22Rv1 (cell line): ENCODE measurements around the gene AOPEP.

Source experiments
- ZFX ChIP-seq: fragments of 450-650 bp; IDR thresholded peaks from 2 replicates; pipeline ENCODE4 v1.6.1; 2017; ENCODE audit warnings: antibody characterized with exemption, borderline replicate concordance
- TF ChIP-seq, protein P1 (sequence below): fragments of 450-650 bp; IDR thresholded peaks from 2 replicates; pipeline ENCODE4 v1.5.1; 2017; ENCODE audit warnings: mild to moderate bottlenecking

DNA sequence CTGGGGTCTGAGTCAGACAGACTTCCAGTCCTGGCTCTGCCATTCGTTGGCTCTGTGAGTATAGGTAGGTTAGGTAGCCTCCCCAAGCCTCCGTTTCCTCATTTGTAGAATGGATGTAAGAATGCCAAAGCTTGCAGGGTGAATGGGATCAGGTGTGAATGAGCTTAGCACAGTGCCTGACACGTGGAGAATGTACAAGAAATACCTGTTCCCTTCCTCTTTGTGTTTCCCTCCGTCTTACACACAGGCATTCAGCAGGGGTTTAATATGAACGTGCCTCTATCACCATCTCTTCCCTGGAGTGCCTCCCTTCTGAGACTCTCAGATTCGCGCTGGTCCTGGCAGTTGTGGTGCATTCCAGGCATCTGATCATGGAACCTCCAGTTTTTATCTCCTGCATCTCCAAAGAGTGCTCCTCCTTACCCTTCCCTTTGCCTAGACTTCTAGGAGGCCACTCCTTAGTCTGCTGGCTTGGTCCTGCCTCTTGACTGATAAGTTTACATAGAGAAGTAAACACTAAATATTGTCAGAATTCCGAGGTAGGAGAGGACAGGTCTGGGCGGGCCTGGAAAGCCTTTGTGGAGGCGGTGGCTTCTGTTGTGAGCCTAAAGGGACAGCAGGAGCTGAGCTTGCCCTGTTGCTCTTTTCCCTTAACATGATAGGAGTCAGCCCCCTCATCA lies 199.4 kb downstream of the AOPEP start:
- TF ChIP-seq, protein P1, sequence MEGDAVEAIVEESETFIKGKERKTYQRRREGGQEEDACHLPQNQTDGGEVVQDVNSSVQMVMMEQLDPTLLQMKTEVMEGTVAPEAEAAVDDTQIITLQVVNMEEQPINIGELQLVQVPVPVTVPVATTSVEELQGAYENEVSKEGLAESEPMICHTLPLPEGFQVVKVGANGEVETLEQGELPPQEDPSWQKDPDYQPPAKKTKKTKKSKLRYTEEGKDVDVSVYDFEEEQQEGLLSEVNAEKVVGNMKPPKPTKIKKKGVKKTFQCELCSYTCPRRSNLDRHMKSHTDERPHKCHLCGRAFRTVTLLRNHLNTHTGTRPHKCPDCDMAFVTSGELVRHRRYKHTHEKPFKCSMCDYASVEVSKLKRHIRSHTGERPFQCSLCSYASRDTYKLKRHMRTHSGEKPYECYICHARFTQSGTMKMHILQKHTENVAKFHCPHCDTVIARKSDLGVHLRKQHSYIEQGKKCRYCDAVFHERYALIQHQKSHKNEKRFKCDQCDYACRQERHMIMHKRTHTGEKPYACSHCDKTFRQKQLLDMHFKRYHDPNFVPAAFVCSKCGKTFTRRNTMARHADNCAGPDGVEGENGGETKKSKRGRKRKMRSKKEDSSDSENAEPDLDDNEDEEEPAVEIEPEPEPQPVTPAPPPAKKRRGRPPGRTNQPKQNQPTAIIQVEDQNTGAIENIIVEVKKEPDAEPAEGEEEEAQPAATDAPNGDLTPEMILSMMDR = no peak
- no peak for TF ChIP-seq ZFX
